Common myeloid progenitor, CD34-positive (primary cell): ENCODE results near the gene PRSS27.

ENCODE experiments used
- CTCF ChIA-PET: fragments of 350-600 bp; sonication (Branson Sonifier 250); formaldehyde crosslinking; loops from one replicate; lab custom pipeline; 2021; ENCODE audit warnings: antibody characterized with exemption; lab: Charles Lee
- POLR2A ChIA-PET: fragments of 350-600 bp; sonication (Branson Sonifier 250); formaldehyde crosslinking; loops from one replicate; lab custom pipeline; 2021; ENCODE audit warnings: antibody characterized with exemption; lab: Charles Lee
- DNase-seq, 3 donors: peaks; one replicate each; pipeline versions ENCODE4 v3.0.0 to v3.0.0-alpha.2; 2013
- H3K27ac ChIP-seq, 2 experiments: 1 replicate in 1 of 2; 2 replicates in 1 of 2; pipeline ENCODE4 v1.7.0; 2013; ENCODE audit warnings: inconsistent platforms in 2 of 2, low read length in 2 of 2, mild to moderate bottlenecking in 2 of 2, low read depth in 1 of 2, moderate library complexity in 1 of 2; ENCODE audit not compliant: severe bottlenecking in 2 of 2, insufficient read depth in 1 of 2, poor library complexity in 1 of 2
- H3K27me3 ChIP-seq, 5 experiments: replicated peaks in 2 of 5; 1 replicate in 3 of 5; 2 replicates in 2 of 5; pipeline versions ENCODE4 v1.6.1 to v1.7.0; 2013; ENCODE audit warnings: low read length in 4 of 5, mild to moderate bottlenecking in 2 of 5, moderate library complexity in 2 of 5, inconsistent platforms in 1 of 5; ENCODE audit not compliant: insufficient read depth in 5 of 5, control insufficient read depth in 4 of 5
- H3K36me3 ChIP-seq, 4 experiments: 1 replicate in 2 of 4; 2 replicates in 2 of 4; pipeline versions ENCODE4 v1.6.1 to v1.7.0; 2013; ENCODE audit warnings: low read length in 3 of 4, control low read depth in 1 of 4, mild to moderate bottlenecking in 1 of 4; ENCODE audit not compliant: control insufficient read depth in 4 of 4, insufficient read depth in 4 of 4
- H3K4me1 ChIP-seq, 4 experiments: 1 replicate in 3 of 4; 2 replicates in 1 of 4; pipeline versions ENCODE4 v1.6.1 to v1.7.1; 2013; ENCODE audit warnings: low read length in 3 of 4, mild to moderate bottlenecking in 3 of 4, control low read depth in 1 of 4, inconsistent platforms in 1 of 4, moderate library complexity in 1 of 4; ENCODE audit not compliant: control insufficient read depth in 4 of 4, insufficient read depth in 4 of 4; ENCODE audit errors: control extremely low read depth in 1 of 4
- H3K4me3 ChIP-seq, 7 experiments: 1 replicate in 4 of 7; 2 replicates in 3 of 7; pipeline versions ENCODE4 v1.5.1 to v1.7.0; 2013; ENCODE audit warnings: mild to moderate bottlenecking in 7 of 7, low read length in 6 of 7, moderate library complexity in 6 of 7, inconsistent platforms in 2 of 7, low read depth in 2 of 7, control low read depth in 1 of 7; ENCODE audit not compliant: insufficient read depth in 4 of 7, control insufficient read depth in 1 of 7; ENCODE audit errors: extremely low read depth in 1 of 7
- H3K9me3 ChIP-seq, 5 experiments: 1 replicate in 4 of 5; 2 replicates in 1 of 5; pipeline versions ENCODE4 v1.6.1 to v1.7.1; 2013; ENCODE audit warnings: low read length in 4 of 5, mild to moderate bottlenecking in 2 of 5, inconsistent platforms in 1 of 5, low read depth in 1 of 5, moderate library complexity in 1 of 5; ENCODE audit not compliant: control insufficient read depth in 4 of 5, insufficient read depth in 2 of 5; ENCODE audit errors: control extremely low read depth in 1 of 5
- WGBS: methylation state at CpG from one replicate; pipeline ENCODE4 v1.1.5; 2013; ENCODE audit not compliant: insufficient coverage; 5-methylcytosine and 5-hydroxymethylcytosine counted together

PRSS27 gene

DNA sequence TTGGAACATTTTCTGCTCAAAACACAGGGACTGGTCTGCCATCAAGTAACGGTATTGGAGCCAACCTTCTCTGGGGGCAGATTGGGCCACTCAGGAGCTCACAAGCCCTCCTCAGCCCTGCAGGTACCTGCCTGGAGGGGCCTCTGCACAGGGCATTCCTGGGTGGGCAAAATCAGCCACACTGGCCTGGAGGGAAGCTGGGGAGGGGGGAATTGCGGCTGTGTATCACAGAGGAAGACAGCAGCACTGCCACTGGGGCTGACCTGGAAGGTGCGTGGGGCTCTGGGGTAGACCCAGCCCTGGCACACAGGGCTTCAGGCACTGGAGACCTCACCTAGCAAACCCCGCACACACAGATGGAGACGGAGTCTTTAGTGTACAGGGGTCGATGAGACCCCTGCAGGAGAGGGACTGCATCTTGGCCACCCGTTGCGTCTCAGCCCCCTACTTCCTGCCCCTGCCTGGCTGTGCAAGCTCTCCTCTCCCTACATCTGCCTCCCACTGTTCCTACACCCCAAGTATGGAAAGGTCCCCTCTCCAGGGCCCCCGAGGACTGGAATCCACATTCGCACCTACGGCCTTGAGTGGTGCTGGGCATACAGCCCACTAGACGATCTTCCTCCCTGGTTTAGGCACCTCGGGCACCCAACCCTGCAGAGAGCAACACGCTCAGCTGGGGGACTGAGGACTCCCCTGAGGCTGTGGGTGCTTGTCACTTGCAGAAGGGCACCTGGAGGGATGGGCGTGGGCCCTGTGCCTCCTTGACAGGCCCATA lies 25.3 kb upstream of the PRSS27 start:
- no peak overlapping the region for H3K4me3 ChIP-seq
- no peak for DNase-seq
- POLR2A ChIA-PET, result interaction anchor here (0.6 to 0.9 kb wide), 2 partner anchors 16 to 1565 kb away, joined by 3 to 4 read pairs; no protein-coding TSS in a partner anchor
- H3K9me3 ChIP-seq, result no peaks in the 10 kb centered on the region
- WGBS, result 93% methylated on average over 11 of the region's 15 CpGs
- H3K4me1 ChIP-seq, result peaks cover 0 to 7% (median 0%) of the 10 kb centered on the region in 4 experiments
- H3K36me3 ChIP-seq, result peaks cover 0 to 5% (median 2%) of the 10 kb centered on the region in 4 experiments
- no peak overlapping the region for H3K27ac ChIP-seq
- no peaks in the 10 kb centered on the region for H3K27me3 ChIP-seq
- CTCF ChIA-PET, result no interaction called here

DNA sequence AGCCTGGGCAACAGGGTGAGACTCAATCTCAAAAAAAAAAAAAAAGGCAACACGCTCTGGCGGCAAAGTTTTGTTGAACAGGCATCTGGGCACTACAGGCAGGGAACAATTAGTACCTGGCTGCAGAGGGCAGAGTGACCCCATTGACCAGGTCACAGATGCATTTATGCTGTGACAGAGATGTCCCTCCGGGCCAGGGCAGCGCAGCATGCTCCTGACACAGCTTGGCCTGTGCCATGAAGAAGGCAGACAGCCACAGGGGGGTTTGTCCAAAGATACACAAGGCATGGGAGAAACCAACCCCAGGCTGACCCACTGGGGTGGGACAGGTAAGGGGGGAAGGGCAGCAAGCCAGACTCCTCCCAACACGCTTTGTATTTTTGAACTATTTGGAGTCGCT lies 24.7 kb upstream of the PRSS27 start:
- POLR2A ChIA-PET, result no interaction called here
- no peaks in the 10 kb centered on the region for H3K9me3 ChIP-seq
- H3K27ac ChIP-seq, result no peak overlapping the region
- DNase-seq, result no peak
- peaks cover 0 to 4% (median 2%) of the 10 kb centered on the region in 4 experiments for H3K36me3 ChIP-seq
- H3K4me1 ChIP-seq, result peaks cover 0 to 3% (median 0%) of the 10 kb centered on the region in 4 experiments
- H3K4me3 ChIP-seq, result no peak overlapping the region
- CTCF ChIA-PET, result no interaction called here
- WGBS, result 97% methylated on average over 3 of the region's 6 CpGs
- H3K27me3 ChIP-seq, result no peaks in the 10 kb centered on the region

DNA sequence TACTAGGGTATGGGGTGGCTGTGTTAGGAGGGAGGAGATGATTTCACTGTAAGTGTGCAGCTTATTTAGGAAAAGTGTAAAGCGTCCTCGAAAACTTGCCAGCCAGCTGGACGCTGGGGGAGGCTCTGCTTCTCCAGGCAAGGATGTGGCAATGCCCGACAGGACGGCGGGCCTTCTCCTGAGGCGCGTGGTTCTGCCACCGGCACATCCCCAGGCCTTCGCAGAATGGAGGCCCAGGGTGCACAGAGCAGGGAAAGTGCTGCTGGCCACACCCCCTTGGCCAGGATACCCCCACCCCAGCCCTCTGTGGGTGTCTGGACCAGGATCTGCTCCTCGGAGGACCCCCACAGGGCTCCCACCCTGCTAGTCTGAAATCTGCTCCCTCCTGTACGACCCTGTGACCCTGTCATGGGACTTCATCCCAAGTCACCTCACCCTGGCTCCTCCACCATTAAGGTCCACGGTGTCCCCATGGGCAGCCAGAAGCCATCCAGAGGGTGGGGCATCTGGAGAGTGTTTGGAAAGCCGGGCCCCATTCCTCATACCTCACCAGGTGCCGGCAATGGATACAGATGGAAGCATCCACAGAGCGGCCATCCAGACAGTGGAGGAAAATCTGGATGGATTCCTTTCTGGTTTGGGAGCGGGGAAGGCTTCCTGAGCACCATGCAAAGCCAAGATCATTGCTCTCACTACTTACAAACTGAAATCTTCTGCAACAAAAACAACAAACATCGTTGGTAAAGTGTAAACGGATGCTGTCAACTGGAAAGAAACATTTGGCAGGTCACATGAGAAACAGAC lies 23.2 kb upstream of the PRSS27 start:
- 94% methylated on average over 10 of the region's 19 CpGs for WGBS
- no peak for DNase-seq
- H3K27me3 ChIP-seq, result no peaks in the 10 kb centered on the region
- H3K4me1 ChIP-seq, result no peaks in the 10 kb centered on the region
- CTCF ChIA-PET, result no interaction called here
- H3K9me3 ChIP-seq, result no peaks in the 10 kb centered on the region
- no peak overlapping the region for H3K27ac ChIP-seq
- no peak overlapping the region for H3K4me3 ChIP-seq
- no peaks in the 10 kb centered on the region for H3K36me3 ChIP-seq
- POLR2A ChIA-PET, result no interaction called here

DNA sequence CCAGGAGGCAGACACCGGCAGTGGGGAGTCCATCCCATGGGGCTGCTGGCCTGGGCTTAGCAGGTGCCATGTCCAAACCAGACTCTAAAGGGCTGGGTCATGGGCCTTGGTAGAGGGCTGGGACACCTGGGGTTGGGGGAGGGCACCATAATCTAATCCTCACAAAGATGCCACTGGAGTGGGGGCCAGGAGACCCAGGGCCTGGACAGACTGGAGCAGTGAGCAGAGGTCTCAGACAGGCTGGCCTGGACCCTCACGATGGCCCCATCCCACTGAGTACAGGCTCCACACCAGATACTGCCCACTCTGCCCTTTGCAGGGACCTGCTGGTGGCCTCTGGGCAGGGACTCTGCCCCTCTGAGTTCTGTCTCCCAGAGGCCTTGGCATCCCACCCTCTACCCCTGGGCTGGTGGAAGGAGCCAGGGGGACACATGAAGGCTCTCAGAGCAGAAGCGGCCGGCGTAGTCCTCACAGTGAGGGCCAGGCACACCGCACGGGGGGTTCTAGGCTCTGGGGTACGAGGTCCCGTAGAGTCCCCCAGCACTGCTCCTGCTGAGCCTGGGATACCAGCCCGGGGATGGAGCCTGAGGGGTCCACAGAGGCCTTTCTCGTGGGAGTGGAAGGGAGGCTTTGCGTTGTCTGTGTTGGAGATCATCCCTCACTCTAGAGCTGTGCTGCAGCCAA lies 22.4 kb upstream of the PRSS27 start:
- Histone ChIP-seq H3K4me1 (no peaks in the 10 kb centered on the region), H3K4me3 (no peak overlapping the region), H3K27ac (no peak overlapping the region), H3K36me3 (no peaks in the 10 kb centered on the region), H3K27me3 (no peaks in the 10 kb centered on the region), H3K9me3 (no peaks in the 10 kb centered on the region)
- DNase-seq, result no peak
- POLR2A ChIA-PET, result no interaction called here
- WGBS, result 98% methylated on average over 11 of the region's 12 CpGs
- CTCF ChIA-PET, result no interaction called here

DNA sequence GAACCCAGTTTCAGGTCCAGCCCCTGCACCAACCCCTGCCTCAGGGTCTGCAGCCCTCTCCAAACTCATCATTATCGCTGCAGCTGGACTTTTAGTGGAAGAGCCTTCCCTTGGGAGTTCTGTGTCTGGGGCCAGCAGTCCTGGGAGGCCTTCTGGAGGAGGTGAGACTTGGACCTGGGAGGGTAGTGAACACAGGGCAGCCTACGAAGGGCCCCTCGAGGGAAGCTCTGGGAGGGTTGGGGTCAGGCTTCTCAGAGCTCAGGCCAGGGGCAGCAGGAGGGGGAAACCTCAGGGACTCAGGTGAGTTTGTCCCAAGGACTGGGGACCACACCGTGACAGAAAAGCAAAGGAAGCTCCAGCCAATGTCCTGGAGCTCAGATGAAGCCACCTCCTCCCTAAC lies 21.1 kb upstream of the PRSS27 start:
- no peak for DNase-seq
- Histone ChIP-seq H3K4me3 (no peak overlapping the region), H3K4me1 (no peaks in the 10 kb centered on the region), H3K27ac (no peak overlapping the region), H3K27me3 (no peaks in the 10 kb centered on the region), H3K36me3 (no peaks in the 10 kb centered on the region), H3K9me3 (no peaks in the 10 kb centered on the region)
- 100% methylated on average over 2 of the region's 4 CpGs for WGBS
- ChIA-PET POLR2A (no interaction called here), CTCF (interaction anchor here (0.8 kb wide), 1 partner anchor 29 kb away, joined by 3 read pairs; no protein-coding TSS in a partner anchor)

DNA sequence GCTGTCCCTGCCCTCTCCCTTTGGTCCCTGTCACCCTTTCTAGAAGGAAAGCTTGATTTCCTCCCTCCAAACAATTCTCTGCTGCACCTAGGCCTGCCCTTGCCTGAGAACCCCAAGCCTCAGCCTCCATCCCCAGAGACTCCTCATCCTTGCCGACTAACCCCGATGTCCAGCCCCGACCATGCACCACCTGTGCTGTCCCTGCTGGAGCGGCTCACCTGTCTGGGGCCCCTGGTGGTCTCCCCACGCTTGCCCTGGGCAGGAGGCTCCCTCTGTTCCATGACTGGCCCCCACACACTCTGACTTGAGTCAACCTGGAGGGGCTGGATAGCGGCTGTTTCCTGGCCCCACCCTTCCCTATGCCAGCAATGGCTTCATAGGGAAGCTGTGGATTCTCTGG lies 20.5 kb upstream of the PRSS27 start:
- no peaks in the 10 kb centered on the region for H3K27me3 ChIP-seq
- POLR2A ChIA-PET, result no interaction called here
- no peaks in the 10 kb centered on the region for H3K4me1 ChIP-seq
- no peaks in the 10 kb centered on the region for H3K36me3 ChIP-seq
- H3K27ac ChIP-seq, result no peak overlapping the region
- no peak for DNase-seq
- H3K4me3 ChIP-seq, result no peak overlapping the region
- CTCF ChIA-PET, result interaction anchor here (0.8 kb wide), 1 partner anchor 29 kb away, joined by 3 read pairs; no protein-coding TSS in a partner anchor
- H3K9me3 ChIP-seq, result no peaks in the 10 kb centered on the region
- 98% methylated on average over 6 of the region's 6 CpGs for WGBS
